Sigmoid colon (tissue), 7 donors: ENCODE results near the gene ANO4. TPM values are rescaled to one million over a fixed set of nuclear protein-coding genes. Genes with fewer than 3 reads are reported as not detected.

Experiments
- DNase-seq: peaks from one replicate; pipeline ENCODE4 v3.0.0-alpha.2; 2019
- H3K27ac ChIP-seq, 4 donors: fragments of 200-600 bp; sonication (generic); one replicate each; pipeline ENCODE4 v1.5.1; 2016 to 2019; ENCODE audit warnings: mild to moderate bottlenecking in 1 of 4
- H3K27me3 ChIP-seq, 3 donors: fragments of 200-600 bp; sonication (generic); one replicate each; pipeline ENCODE4 v1.5.1; 2019; ENCODE audit warnings: mild to moderate bottlenecking in 1 of 3
- H3K36me3 ChIP-seq, 4 donors: fragments of 200-600 bp; sonication (generic); one replicate each; pipeline ENCODE4 v1.5.1; 2016 to 2019
- H3K4me1 ChIP-seq, 4 donors: fragments of 200-600 bp; sonication (generic); one replicate each; pipeline ENCODE4 v1.5.1; 2017 to 2019
- H3K4me3 ChIP-seq, 4 donors: fragments of 200-600 bp; sonication (generic); one replicate each; pipeline ENCODE4 v1.5.1; 2017 to 2019; ENCODE audit warnings: mild to moderate bottlenecking in 2 of 4, moderate library complexity in 1 of 4
- H3K9me3 ChIP-seq, 4 donors: fragments of 200-600 bp in 3 of 4; sonication (generic) in 3 of 4; one replicate each; pipeline versions ENCODE4 v1.5.1 to v1.6.1; 2013 to 2019
- CTCF ChIP-seq, 4 experiments: fragments of 450-650 bp in 3 of 4; fragments of 200-600 bp in 1 of 4; IDR thresholded peaks; one replicate each; pipeline ENCODE4 v1.5.1; 2016 to 2019; ENCODE audit warnings: antibody characterized with exemption in 4 of 4, mild to moderate bottlenecking in 3 of 4, moderate library complexity in 2 of 4
- EP300 ChIP-seq, 4 donors: sonication (generic); formaldehyde crosslinking; IDR thresholded peaks; one replicate each; pipeline ENCODE4 v1.6.1; 2017; ENCODE audit warnings: antibody characterized with exemption in 4 of 4
- POLR2A ChIP-seq, 2 donors: fragments of 450-650 bp; IDR thresholded peaks; one replicate each; pipeline ENCODE4 v1.6.1; 2016; ENCODE audit warnings: antibody characterized with exemption in 2 of 2, mild to moderate bottlenecking in 2 of 2, moderate library complexity in 2 of 2
- POLR2AphosphoS5 ChIP-seq, 4 donors: sonication (generic); formaldehyde crosslinking; IDR thresholded peaks; one replicate each; pipeline ENCODE4 v1.6.1; 2017; ENCODE audit warnings: antibody characterized with exemption in 4 of 4
- WGBS, 2 donors: extraction: QIAGEN DNeasy Blood & Tissue Kit; methylation state at CpG; one replicate each; pipeline ENCODE4 v1.1.7; 2013; 5-methylcytosine and 5-hydroxymethylcytosine counted together
- intact Hi-C: fragments of 100-400 bp; cut with DNase I; formaldehyde crosslinking; loops from one replicate; pipeline ENCODE4 v1.15.1; 2023
- polyA plus RNA-seq, 3 donors: library from polyadenylated mRNA; stranded (reverse); fragments of 200-250 nt; gene quantifications; one replicate each; pipeline ENCODE4 v1.2.3, GENCODE V29; 2013
- total RNA-seq, 4 donors: library from RNA; depleted of rRNA; stranded (reverse); fragments of >200 nt; gene quantifications; one replicate each; pipeline ENCODE4 v1.1.0, GENCODE V29; 2016
- donor health status: healthy with polysubstance abuse.
- donor health status: Bipolar disorder and iron deficiency.
- donor health status: healthy.

The ANO4 gene
- total and polyA plus RNA-seq, 7 donors, result 0.09 to 3.3 (median 0.41) TPM; not detected in 2

GRCh38 chr12:100992194-100992593 lies 197.6 kb downstream of the ANO4 start:
- intact Hi-C loops, result no loop called here
- 92 to 94% methylated on average over 1 of the region's 1 CpG for WGBS, 2 donors
- Histone ChIP-seq H3K4me1 (peaks cover 0 to 6% (median under 1%) of the 10 kb centered on the region in 4 donors), H3K36me3 (no peaks in the 10 kb centered on the region), H3K4me3 (no peak overlapping the region), H3K27me3 (no peaks in the 10 kb centered on the region), H3K9me3 (no peaks in the 10 kb centered on the region), H3K27ac (no peak overlapping the region)
- DNase-seq, result no peak
- TF ChIP-seq EP300 (IDR thresholded peaks at IDR 0.05) (no peak), POLR2A (IDR thresholded peaks at IDR 0.05) (no peak), CTCF (IDR thresholded peaks at IDR 0.05) (no peak), POLR2AphosphoS5 (IDR thresholded peaks at IDR 0.05) (no peak)

GRCh38 chr12:100993916-100994450 lies 199.4 kb downstream of the ANO4 start:
- WGBS, 2 donors, result 94 to 96% methylated on average over 2 of the region's 2 CpGs
- H3K36me3 ChIP-seq, result no peaks in the 10 kb centered on the region
- no peaks in the 10 kb centered on the region for H3K27me3 ChIP-seq
- no peak for TF ChIP-seq CTCF (IDR thresholded peaks at IDR 0.05)
- no peak overlapping the region for H3K27ac ChIP-seq
- DNase-seq, result no peak
- H3K4me3 ChIP-seq, result no peak overlapping the region
- no peaks in the 10 kb centered on the region for H3K9me3 ChIP-seq
- intact Hi-C loops, result no loop called here
- H3K4me1 ChIP-seq, result no peaks in the 10 kb centered on the region

- Histone ChIP-seq H3K36me3 (no peaks in the 10 kb centered on the region), H3K27me3 (no peaks in the 10 kb centered on the region), H3K9me3 (no peaks in the 10 kb centered on the region), H3K4me3 (no peak overlapping the region), H3K27ac (no peak overlapping the region), H3K4me1 (no peaks in the 10 kb centered on the region)
- DNase-seq, result no peak
- intact Hi-C loops, result no loop called here
- 74 to 79% methylated on average over 3 of the region's 3 CpGs for WGBS, 2 donors
- TF ChIP-seq EP300 (IDR thresholded peaks at IDR 0.05), result no peak
- TF ChIP-seq CTCF (IDR thresholded peaks at IDR 0.05), result no peak
- no peak for TF ChIP-seq POLR2A (IDR thresholded peaks at IDR 0.05)
- TF ChIP-seq POLR2AphosphoS5 (IDR thresholded peaks at IDR 0.05), result no peak
Measured at GRCh38 chr12:100995201-100995600, 200.6 kb downstream of the ANO4 start.

- Histone ChIP-seq H3K36me3 (no peaks in the 10 kb centered on the region), H3K9me3 (no peaks in the 10 kb centered on the region), H3K4me1 (no peaks in the 10 kb centered on the region), H3K4me3 (no peak overlapping the region), H3K27me3 (no peaks in the 10 kb centered on the region), H3K27ac (no peak overlapping the region)
- intact Hi-C loops, result no loop called here
- 89 to 91% methylated on average over 4 of the region's 4 CpGs for WGBS, 2 donors
- DNase-seq, result no peak
- TF ChIP-seq EP300 (IDR thresholded peaks at IDR 0.05) (no peak), POLR2AphosphoS5 (IDR thresholded peaks at IDR 0.05) (no peak), POLR2A (IDR thresholded peaks at IDR 0.05) (no peak), CTCF (IDR thresholded peaks at IDR 0.05) (no peak)
Measured at GRCh38 chr12:100995771-100996170, 201.2 kb downstream of the ANO4 start.

- Histone ChIP-seq H3K4me3 (no peak overlapping the region), H3K27me3 (no peaks in the 10 kb centered on the region), H3K9me3 (no peaks in the 10 kb centered on the region), H3K4me1 (no peaks in the 10 kb centered on the region), H3K27ac (no peak overlapping the region), H3K36me3 (no peaks in the 10 kb centered on the region)
- intact Hi-C loops, result no loop called here
- WGBS, 2 donors, result 75 to 87% methylated on average over 5 of the region's 5 CpGs
- no peak for DNase-seq
- TF ChIP-seq CTCF (IDR thresholded peaks at IDR 0.05) (no peak), POLR2AphosphoS5 (IDR thresholded peaks at IDR 0.05) (no peak), EP300 (IDR thresholded peaks at IDR 0.05) (no peak), POLR2A (IDR thresholded peaks at IDR 0.05) (no peak)
Measured at GRCh38 chr12:101001669-101002068, 207.1 kb downstream of the ANO4 start.
